ENCODE measurements around the gene STC2.

DNA sequence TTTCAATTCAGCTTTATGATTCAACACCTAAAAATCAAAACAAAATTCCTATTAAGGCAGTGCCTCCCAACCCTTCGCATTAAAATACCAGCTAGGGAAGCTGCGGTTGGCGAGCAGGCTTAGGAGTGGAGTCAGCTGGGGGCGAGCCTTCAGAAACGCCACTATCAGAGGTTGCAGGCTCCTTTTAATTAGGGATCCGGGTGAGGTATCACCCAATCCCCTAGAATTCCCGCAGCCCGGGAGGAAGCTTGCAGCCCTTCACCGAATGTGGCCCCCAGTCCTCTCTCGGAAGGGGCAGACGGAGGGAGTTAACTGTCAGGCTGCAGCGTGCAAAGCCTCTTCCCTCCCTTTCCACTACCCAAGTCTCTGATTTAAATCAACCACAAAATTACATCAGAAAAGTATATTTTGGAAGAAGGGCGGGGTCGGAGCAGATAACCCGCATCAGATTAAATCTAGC, 1.7 kb downstream of the STC2 start:
- TF ChIP-seq, protein P1, sequence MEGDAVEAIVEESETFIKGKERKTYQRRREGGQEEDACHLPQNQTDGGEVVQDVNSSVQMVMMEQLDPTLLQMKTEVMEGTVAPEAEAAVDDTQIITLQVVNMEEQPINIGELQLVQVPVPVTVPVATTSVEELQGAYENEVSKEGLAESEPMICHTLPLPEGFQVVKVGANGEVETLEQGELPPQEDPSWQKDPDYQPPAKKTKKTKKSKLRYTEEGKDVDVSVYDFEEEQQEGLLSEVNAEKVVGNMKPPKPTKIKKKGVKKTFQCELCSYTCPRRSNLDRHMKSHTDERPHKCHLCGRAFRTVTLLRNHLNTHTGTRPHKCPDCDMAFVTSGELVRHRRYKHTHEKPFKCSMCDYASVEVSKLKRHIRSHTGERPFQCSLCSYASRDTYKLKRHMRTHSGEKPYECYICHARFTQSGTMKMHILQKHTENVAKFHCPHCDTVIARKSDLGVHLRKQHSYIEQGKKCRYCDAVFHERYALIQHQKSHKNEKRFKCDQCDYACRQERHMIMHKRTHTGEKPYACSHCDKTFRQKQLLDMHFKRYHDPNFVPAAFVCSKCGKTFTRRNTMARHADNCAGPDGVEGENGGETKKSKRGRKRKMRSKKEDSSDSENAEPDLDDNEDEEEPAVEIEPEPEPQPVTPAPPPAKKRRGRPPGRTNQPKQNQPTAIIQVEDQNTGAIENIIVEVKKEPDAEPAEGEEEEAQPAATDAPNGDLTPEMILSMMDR (IDR thresholded peaks at IDR 0.05) = no peak
- TF ChIP-seq POLR2A (IDR thresholded peaks at IDR 0.05) = no peak
